ENCODE results near the gene WNT3. TPM values are rescaled to one million over a fixed set of nuclear protein-coding genes. Genes with fewer than 3 reads are reported as not detected.

WNT3 gene
- total and polyA plus RNA-seq, 10 of the 15 experiments (the other 5 are each of a cell fraction or from before 2014, with no cell fraction given), result 0.01 to 0.03 TPM; not detected in 8

- Histone ChIP-seq H3K9me3 (replicated peaks; ENCODE audit: control insufficient read depth, insufficient read depth, low read length) (no peaks in the 10 kb centered on the region), H3K79me2 (ENCODE audit: control insufficient read depth, insufficient read depth, low read length) (no peaks in the 10 kb centered on the region), H3K36me3 (ENCODE audit: control insufficient read depth in 2 of 2, insufficient read depth in 2 of 2, low read length in 1 of 2) (no peaks in the 10 kb centered on the region), H3K4me3 (no peak overlapping the region), H3K27me3 (replicated peaks in 1 of 2; ENCODE audit: control insufficient read depth in 2 of 2, insufficient read depth in 2 of 2, low read length in 1 of 2) (no peaks in the 10 kb centered on the region; a peak in 1 of 4 replicates), H3K27ac (ENCODE audit: control insufficient read depth, insufficient read depth) (no peak overlapping the region), H3K4me1 (ENCODE audit: control insufficient read depth, insufficient read depth, low read length) (no peaks in the 10 kb centered on the region), H3K4me2 (ENCODE audit: control insufficient read depth, insufficient read depth) (no peak overlapping the region), H2AFZ (ENCODE audit: control insufficient read depth, low read depth, low read length) (no peak overlapping the region), H3K9ac (ENCODE audit: control insufficient read depth, insufficient read depth, low read length) (no peak overlapping the region), H4K20me1 (ENCODE audit: control insufficient read depth, insufficient read depth) (no peaks in the 10 kb centered on the region)
- SMC1A ChIA-PET (ENCODE audit: uncharacterized antibody, unreplicated experiment), result no interaction called here
- intact Hi-C loops (cut with micrococcal nuclease; ENCODE audit: unreplicated experiment), result no loop called here
- FAIRE-seq, result no peak
- 56% methylated on average over 7 of the region's 7 CpGs for WGBS (ENCODE audit: insufficient coverage, insufficient replicate concordance, low lambda C conversion rate, missing lambda C conversion rate)
- in situ Hi-C loops (cut with MboI), result no loop called here
- DNase-seq (ENCODE audit: low read depth, low spot score), result no peak
- POLR2A ChIA-PET, result no interaction called here
- no TSS peak for BruUV-seq (replicated peaks)
- RAD21 ChIA-PET (ENCODE audit: unreplicated experiment), result no interaction called here
- CTCF ChIA-PET, result no interaction called here
- no peak for ATAC-seq
- TF ChIP-seq SMARCA5 (IDR thresholded peaks at IDR 0.05) (no peak), RAD51 (IDR thresholded peaks at IDR 0.05) (no peak), RAD21 (IDR thresholded peaks at IDR 0.05; ENCODE audit: insufficient read depth, low read depth, low read length) (no peak), ATF3 (IDR thresholded peaks at IDR 0.05; ENCODE audit: borderline replicate concordance, extremely low read depth, low read depth, low read length) (no peak), SREBF1 (IDR thresholded peaks at IDR 0.05; ENCODE audit: low read length) (no peak), NR2C2 (IDR thresholded peaks at IDR 0.05; ENCODE audit: borderline replicate concordance, control insufficient read depth, insufficient read length, low read depth) (no peak), BRCA1 (IDR thresholded peaks at IDR 0.05; ENCODE audit: low read depth, low read length) (no peak), NBN (IDR thresholded peaks at IDR 0.05) (no peak), E2F4 (IDR thresholded peaks at IDR 0.05; ENCODE audit: low read depth, low read length) (no peak), SUPT20H (IDR thresholded peaks at IDR 0.05; ENCODE audit: borderline replicate concordance, control insufficient read depth, low read depth, low read length) (no peak), FOXM1 (IDR thresholded peaks at IDR 0.05; ENCODE audit: low read depth, low read length) (no peak), RELA (IDR thresholded peaks at IDR 0.05; ENCODE audit: borderline replicate concordance, partially characterized antibody) (no peak), SUZ12 (IDR thresholded peaks at IDR 0.05; ENCODE audit: unreplicated experiment) (no peak), ZBTB11 (CRISPR knock-in tag; IDR thresholded peaks at IDR 0.05) (no peak), POLR2AphosphoS5 (IDR thresholded peaks at IDR 0.05; ENCODE audit: low read length) (no peak), SKIL (IDR thresholded peaks at IDR 0.05; ENCODE audit: low read depth, poor library complexity, severe bottlenecking) (no peak), BCL3 (IDR thresholded peaks at IDR 0.05; ENCODE audit: borderline replicate concordance, insufficient read depth, low read depth, low read length, poor library complexity, severe bottlenecking) (no peak)
Observed at GRCh38 chr17:46802800-46803199, 15.7 kb downstream of the WNT3 start.

Measured in GM12878 (cell line).